SH-SY5Y (cell line): ENCODE results near the gene IRGC.

ENCODE experiments used
- GATA2 ChIP-seq: IDR thresholded peaks from 2 replicates; pipeline ENCODE4 v1.6.1; 2011; ENCODE audit warnings: mild to moderate bottlenecking, low read depth, low read length
- GATA3 ChIP-seq: IDR thresholded peaks from 2 replicates; pipeline ENCODE4 v1.6.1; 2011; ENCODE audit warnings: low read depth, mild to moderate bottlenecking, low read length, moderate library complexity

DNA sequence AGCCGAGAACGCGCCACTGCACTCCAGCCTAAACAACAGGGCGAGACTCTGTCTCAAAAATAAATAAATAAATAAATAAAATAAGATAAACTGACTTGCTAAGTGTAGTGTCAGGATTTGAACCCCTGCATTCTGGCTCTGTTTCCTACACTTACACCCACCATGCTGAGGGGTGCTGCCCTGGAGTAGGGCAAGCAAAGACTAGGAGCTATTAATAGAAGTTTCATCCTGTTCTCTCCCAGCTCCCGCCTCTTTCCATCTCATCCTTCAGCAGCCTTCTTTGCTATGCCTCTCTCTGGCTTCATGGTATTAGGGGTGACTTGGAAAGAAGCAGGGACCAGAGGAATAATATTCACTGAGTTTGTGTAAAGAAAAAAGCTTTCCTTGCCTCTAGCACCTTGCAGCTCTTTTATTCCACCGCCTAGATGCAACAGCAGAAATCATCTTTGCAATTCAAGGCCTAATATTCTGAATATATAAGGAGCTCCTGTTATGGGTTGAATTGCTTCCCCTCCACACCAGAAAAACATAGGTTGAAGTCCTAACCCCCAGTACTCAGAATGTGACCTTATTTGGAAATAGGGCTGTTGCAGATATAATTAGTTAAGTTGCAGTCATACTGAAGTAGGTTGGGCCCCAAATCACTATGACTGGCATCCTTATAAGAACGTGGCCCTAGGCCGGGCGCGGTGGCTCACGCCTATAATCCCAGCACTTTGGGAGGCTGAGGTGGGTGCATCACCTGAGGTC is 37.2 kb upstream of the IRGC start:
- TF ChIP-seq GATA2: no peak
- TF ChIP-seq GATA3: no peak
